HepG2 (cell line): ENCODE data around the gene MEIG1. TPM values are rescaled to one million over a fixed set of nuclear protein-coding genes. Genes with fewer than 3 reads are reported as not detected.

Source experiments
- EED ChIP-seq: sonication (generic); formaldehyde crosslinking; IDR thresholded peaks from 2 replicates; pipeline ENCODE4 v1.5.0; 2020; ENCODE audit warnings: mild to moderate bottlenecking, missing genetic modification reagents
- KLF13 ChIP-seq: sonication (generic); formaldehyde crosslinking; IDR thresholded peaks from 2 replicates; pipeline ENCODE4 v1.4.0; 2020; ENCODE audit warnings: mild to moderate bottlenecking, missing genetic modification reagents
- MLLT10 ChIP-seq: sonication (generic); formaldehyde crosslinking; IDR thresholded peaks from 2 replicates; pipeline ENCODE4 v1.4.0; 2020; ENCODE audit warnings: missing genetic modification reagents
- NFYB ChIP-seq: sonication (generic); formaldehyde crosslinking; IDR thresholded peaks from 2 replicates; pipeline ENCODE4 v1.4.0; 2020; ENCODE audit warnings: missing genetic modification reagents
- SIX4 ChIP-seq: sonication (generic); formaldehyde crosslinking; IDR thresholded peaks from 2 replicates; pipeline ENCODE4 v1.4.0; 2020; ENCODE audit warnings: missing genetic modification reagents
- SMAD3 ChIP-seq: sonication (generic); formaldehyde crosslinking; IDR thresholded peaks from 2 replicates; pipeline ENCODE4 v1.4.0; 2020; ENCODE audit warnings: missing genetic modification reagents
- SNAI1 ChIP-seq: sonication (generic); formaldehyde crosslinking; IDR thresholded peaks from 2 replicates; pipeline ENCODE4 v1.5.0; 2020; ENCODE audit warnings: mild to moderate bottlenecking, missing genetic modification reagents, borderline replicate concordance
- SOX13 ChIP-seq, 3 experiments: fragments of 450-650 bp in 1 of 3; sonication (generic) in 1 of 3; formaldehyde crosslinking in 1 of 3; IDR thresholded peaks in 2 of 3; conservative IDR thresholded peaks in 1 of 3; 2 replicates each; pipeline versions ENCODE4 v1.5.0 to v1.6.1; 2016 to 2020; ENCODE audit warnings: antibody characterized with exemption in 1 of 3, mild to moderate bottlenecking in 1 of 3, missing compliant biosample characterization in 1 of 3, missing genetic modification reagents in 1 of 3, moderate library complexity in 1 of 3
- SP4 ChIP-seq: sonication (generic); formaldehyde crosslinking; IDR thresholded peaks from 2 replicates; pipeline ENCODE4 v1.8.1; 2023; ENCODE audit warnings: mild to moderate bottlenecking, missing genetic modification reagents
- STAG1 ChIP-seq: sonication (generic); formaldehyde crosslinking; IDR thresholded peaks from 2 replicates; pipeline ENCODE4 v1.4.0; 2020; ENCODE audit warnings: missing genetic modification reagents
- TGIF2 ChIP-seq: IDR thresholded peaks from 2 replicates; pipeline ENCODE4 v1.6.1; 2016; ENCODE audit warnings: control low read depth, missing compliant biosample characterization
- ZNF138 ChIP-seq: sonication (generic); formaldehyde crosslinking; IDR thresholded peaks from 2 replicates; pipeline ENCODE4 v1.5.0; 2020; ENCODE audit warnings: mild to moderate bottlenecking, low read depth, missing genetic modification reagents
- ZNF263 ChIP-seq: sonication (generic); formaldehyde crosslinking; IDR thresholded peaks from 2 replicates; pipeline ENCODE4 v1.4.0; 2020; ENCODE audit warnings: missing genetic modification reagents
- ZNF264 ChIP-seq: sonication (generic); formaldehyde crosslinking; IDR thresholded peaks from 2 replicates; pipeline ENCODE4 v1.4.0; 2020; ENCODE audit warnings: missing genetic modification reagents
- ZNF556 ChIP-seq: sonication (generic); formaldehyde crosslinking; IDR thresholded peaks from 2 replicates; pipeline ENCODE4 v1.4.0; 2020; ENCODE audit warnings: mild to moderate bottlenecking, missing genetic modification reagents, borderline replicate concordance
- polyA plus RNA-seq, 8 experiments: library from polyadenylated mRNA; depleted of rRNA in 3 of 8; stranded (reverse) in 7 of 8; unstranded in 1 of 8; fragments of >200 nt; fragmentation: Illumina TruSeq in 4 of 8; extraction: Trizol in 4 of 8; gene quantifications; 2 replicates each; pipeline versions ENCODE4 v1.2.1 to v1.2.3, GENCODE V29; 2011 to 2016; ENCODE audit warnings: low read depth in 4 of 8, missing spikeins in 1 of 8, mixed read lengths in 1 of 8; ENCODE audit not compliant: insufficient read depth in 1 of 8
- total RNA-seq, 5 experiments: library from RNA; depleted of rRNA; stranded (reverse); fragments of >200 nt; fragmentation: Illumina TruSeq; extraction: Trizol; gene quantifications; 2 replicates each; pipeline ENCODE4 v1.2.3, GENCODE V29; 2016; ENCODE audit warnings: low read depth in 1 of 5
- TF ChIP-seq, protein P1 (sequence below): IDR thresholded peaks from 2 replicates; pipeline ENCODE4 v1.4.0; 2020; ENCODE audit warnings: mild to moderate bottlenecking, missing genetic modification reagents
- TF ChIP-seq, protein P2 (sequence below): IDR thresholded peaks from 2 replicates; pipeline ENCODE4 v1.6.1; 2016; ENCODE audit warnings: low read depth, control low read depth
- TF ChIP-seq, protein P3 (sequence below): sonication (generic); formaldehyde crosslinking; IDR thresholded peaks from 2 replicates; pipeline ENCODE4 v1.4.0; 2020; ENCODE audit warnings: missing genetic modification reagents

MEIG1 gene
- total and polyA plus RNA-seq, 2 of the 13 experiments (the other 11 are each of a cell fraction or from before 2014, with no cell fraction given): not detected

DNA sequence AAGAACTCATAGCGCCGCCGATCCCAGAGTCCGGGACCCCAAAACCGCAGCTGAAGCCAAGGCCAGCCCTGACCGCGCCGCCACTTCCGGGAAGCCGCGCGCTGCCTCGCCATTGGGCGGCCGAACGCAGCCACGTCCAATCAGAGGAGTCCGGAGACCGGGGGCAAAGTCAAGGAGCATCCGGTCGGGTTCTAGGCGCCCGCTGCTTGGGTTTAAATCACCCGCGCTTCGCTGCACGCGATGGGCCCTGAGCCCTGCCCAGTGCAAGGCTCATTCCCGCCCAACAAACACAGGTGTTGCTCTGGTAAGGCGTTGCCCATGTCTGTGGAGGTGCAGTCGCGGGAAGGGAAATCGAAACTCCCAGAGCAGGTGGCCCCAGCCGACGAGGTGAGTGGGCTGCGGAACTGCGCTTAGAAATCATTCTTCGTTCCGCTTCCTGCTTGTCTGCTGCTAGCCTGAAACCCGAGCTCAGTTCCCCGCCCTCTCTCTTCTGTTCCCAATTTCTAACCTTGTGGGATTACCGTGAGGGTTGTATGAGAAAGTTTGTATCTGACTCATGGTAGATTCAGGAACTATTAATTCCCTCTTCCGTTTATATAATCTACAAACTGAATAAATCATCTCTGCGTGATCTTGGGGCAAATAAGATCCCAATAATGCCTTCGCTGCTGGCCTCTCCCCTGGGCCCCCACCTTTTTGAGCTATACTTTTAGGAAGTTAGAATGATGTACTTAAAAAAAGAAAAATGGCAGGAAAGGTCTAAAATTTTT is 5.0 kb upstream of the MEIG1 start, which contains the start of gene DCLRE1C (continued):
- TF ChIP-seq ZNF263: no peak
- TF ChIP-seq SMAD3 (CRISPR knock-in tag): no peak
- TF ChIP-seq, protein P1, sequence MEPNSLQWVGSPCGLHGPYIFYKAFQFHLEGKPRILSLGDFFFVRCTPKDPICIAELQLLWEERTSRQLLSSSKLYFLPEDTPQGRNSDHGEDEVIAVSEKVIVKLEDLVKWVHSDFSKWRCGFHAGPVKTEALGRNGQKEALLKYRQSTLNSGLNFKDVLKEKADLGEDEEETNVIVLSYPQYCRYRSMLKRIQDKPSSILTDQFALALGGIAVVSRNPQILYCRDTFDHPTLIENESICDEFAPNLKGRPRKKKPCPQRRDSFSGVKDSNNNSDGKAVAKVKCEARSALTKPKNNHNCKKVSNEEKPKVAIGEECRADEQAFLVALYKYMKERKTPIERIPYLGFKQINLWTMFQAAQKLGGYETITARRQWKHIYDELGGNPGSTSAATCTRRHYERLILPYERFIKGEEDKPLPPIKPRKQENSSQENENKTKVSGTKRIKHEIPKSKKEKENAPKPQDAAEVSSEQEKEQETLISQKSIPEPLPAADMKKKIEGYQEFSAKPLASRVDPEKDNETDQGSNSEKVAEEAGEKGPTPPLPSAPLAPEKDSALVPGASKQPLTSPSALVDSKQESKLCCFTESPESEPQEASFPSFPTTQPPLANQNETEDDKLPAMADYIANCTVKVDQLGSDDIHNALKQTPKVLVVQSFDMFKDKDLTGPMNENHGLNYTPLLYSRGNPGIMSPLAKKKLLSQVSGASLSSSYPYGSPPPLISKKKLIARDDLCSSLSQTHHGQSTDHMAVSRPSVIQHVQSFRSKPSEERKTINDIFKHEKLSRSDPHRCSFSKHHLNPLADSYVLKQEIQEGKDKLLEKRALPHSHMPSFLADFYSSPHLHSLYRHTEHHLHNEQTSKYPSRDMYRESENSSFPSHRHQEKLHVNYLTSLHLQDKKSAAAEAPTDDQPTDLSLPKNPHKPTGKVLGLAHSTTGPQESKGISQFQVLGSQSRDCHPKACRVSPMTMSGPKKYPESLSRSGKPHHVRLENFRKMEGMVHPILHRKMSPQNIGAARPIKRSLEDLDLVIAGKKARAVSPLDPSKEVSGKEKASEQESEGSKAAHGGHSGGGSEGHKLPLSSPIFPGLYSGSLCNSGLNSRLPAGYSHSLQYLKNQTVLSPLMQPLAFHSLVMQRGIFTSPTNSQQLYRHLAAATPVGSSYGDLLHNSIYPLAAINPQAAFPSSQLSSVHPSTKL (CRISPR knock-in tag): peak; percentile 79
- no peak for TF ChIP-seq ZNF138 (CRISPR knock-in tag)
- no peak for TF ChIP-seq STAG1
- peak; percentile 95 for TF ChIP-seq ZNF556 (CRISPR knock-in tag)
- TF ChIP-seq MLLT10 (CRISPR knock-in tag): no peak
- TF ChIP-seq SNAI1: peak; percentile 40; the same call in 1 of the 2 replicates
- TF ChIP-seq, protein P2, sequence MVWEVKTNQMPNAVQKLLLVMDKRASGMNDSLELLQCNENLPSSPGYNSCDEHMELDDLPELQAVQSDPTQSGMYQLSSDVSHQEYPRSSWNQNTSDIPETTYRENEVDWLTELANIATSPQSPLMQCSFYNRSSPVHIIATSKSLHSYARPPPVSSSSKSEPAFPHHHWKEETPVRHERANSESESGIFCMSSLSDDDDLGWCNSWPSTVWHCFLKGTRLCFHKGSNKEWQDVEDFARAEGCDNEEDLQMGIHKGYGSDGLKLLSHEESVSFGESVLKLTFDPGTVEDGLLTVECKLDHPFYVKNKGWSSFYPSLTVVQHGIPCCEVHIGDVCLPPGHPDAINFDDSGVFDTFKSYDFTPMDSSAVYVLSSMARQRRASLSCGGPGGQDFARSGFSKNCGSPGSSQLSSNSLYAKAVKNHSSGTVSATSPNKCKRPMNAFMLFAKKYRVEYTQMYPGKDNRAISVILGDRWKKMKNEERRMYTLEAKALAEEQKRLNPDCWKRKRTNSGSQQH (CRISPR knock-in tag): peak; percentile 75
- TF ChIP-seq ZNF264 (CRISPR knock-in tag): 0 out of 2 replicates have a peak, but pooled peaks have one; percentile 29
- TF ChIP-seq SIX4 (CRISPR knock-in tag): peak; percentile 54; the same call in 1 of the 2 replicates
- peak; percentile 98 for TF ChIP-seq NFYB (CRISPR knock-in tag)
- TF ChIP-seq SOX13 (IDR thresholded peaks at IDR 0.05): 0 out of 2 replicates have a peak, but pooled peaks have one; percentile 25
- TF ChIP-seq SOX13 (CRISPR knock-in tag; conservative IDR thresholded peaks at IDR 0.05 in 1 of 2, IDR thresholded peaks at IDR 0.05 in 1 of 2): peak in 1 of 2 experiments; percentile 35; a peak in 1 of 4 replicates
- TF ChIP-seq KLF13 (CRISPR knock-in tag): 0 out of 2 replicates have a peak, but pooled peaks have one; percentile 60
- TF ChIP-seq, protein P3, sequence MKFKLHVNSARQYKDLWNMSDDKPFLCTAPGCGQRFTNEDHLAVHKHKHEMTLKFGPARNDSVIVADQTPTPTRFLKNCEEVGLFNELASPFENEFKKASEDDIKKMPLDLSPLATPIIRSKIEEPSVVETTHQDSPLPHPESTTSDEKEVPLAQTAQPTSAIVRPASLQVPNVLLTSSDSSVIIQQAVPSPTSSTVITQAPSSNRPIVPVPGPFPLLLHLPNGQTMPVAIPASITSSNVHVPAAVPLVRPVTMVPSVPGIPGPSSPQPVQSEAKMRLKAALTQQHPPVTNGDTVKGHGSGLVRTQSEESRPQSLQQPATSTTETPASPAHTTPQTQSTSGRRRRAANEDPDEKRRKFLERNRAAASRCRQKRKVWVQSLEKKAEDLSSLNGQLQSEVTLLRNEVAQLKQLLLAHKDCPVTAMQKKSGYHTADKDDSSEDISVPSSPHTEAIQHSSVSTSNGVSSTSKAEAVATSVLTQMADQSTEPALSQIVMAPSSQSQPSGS (CRISPR knock-in tag): peak; percentile 78; the same call in 1 of the 2 replicates
- TF ChIP-seq SP4 (CRISPR knock-in tag): peak; percentile 90
- TF ChIP-seq TGIF2: peak; percentile 85; the same call in 1 of the 2 replicates
- 0 out of 2 replicates have a peak, but pooled peaks have one; percentile 44 for TF ChIP-seq EED (CRISPR knock-in tag)
